NB4 (cell line): ENCODE results near the gene CCNYL1.
A peak's percentile ranks its signal among the peaks of the same experiment; 100 is the strongest.

Experiments
- DNase-seq: peaks from one replicate; pipeline ENCODE4 v3.0.0; 2010; ENCODE audit warnings: low read depth
- H3K4me3 ChIP-seq: one replicate; pipeline ENCODE4 v1.5.1; 2011; ENCODE audit warnings: mild to moderate bottlenecking, low read depth, low read length, moderate library complexity
- CTCF ChIP-seq: IDR thresholded peaks from one replicate; pipeline ENCODE4 v1.5.1; 2012; ENCODE audit warnings: low read depth, low read length
- MYC ChIP-seq: IDR thresholded peaks from 2 replicates; pipeline ENCODE4 v1.6.1; 2011; ENCODE audit warnings: low read depth, low read length
- POLR2A ChIP-seq: IDR thresholded peaks from 2 replicates; pipeline ENCODE4 v1.6.1; 2011; ENCODE audit warnings: mild to moderate bottlenecking; ENCODE audit not compliant: insufficient read length; ENCODE audit errors: extremely low read depth
- TF ChIP-seq, protein P1 (sequence below): IDR thresholded peaks from 2 replicates; pipeline ENCODE4 v1.6.1; 2011; ENCODE audit warnings: low read depth, low read length

Gene CCNYL1

GRCh38 chr2:207770602-207771404 lies 59.4 kb downstream of the CCNYL1 start:
- peak; percentile 86 for DNase-seq
- no peak for TF ChIP-seq CTCF
- TF ChIP-seq, protein P1, sequence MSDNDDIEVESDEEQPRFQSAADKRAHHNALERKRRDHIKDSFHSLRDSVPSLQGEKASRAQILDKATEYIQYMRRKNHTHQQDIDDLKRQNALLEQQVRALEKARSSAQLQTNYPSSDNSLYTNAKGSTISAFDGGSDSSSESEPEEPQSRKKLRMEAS: peak; percentile 27; the same call in 1 of the 2 replicates
- TF ChIP-seq MYC: peak; percentile 42; the same call in 1 of the 2 replicates
- no peak for TF ChIP-seq POLR2A
- H3K4me3 ChIP-seq: peak overlapping the region; percentile 72

DNA sequence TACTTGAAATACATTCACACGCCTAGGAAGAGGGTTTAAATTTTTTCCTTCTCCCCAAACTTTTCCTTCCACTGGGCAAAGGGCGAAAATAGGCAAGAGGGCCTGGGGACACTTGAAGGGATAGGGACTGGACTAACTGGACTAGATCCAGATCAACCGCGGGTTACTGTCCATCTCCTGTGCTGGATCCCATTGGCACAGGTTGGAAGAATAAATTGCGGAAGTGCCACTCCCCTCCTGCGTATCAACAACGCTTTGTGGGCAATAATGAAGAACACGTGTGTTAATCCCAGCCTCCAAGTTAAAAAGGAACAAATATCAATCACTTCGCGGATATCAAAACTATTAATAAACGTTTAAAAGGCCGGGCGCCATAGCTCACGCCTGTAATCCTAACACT lies 60.0 kb downstream of the CCNYL1 start:
- no peak overlapping the region for H3K4me3 ChIP-seq
- peak; percentile 26 for DNase-seq
- TF ChIP-seq, protein P1: no peak
- TF ChIP-seq CTCF (no peak), POLR2A (no peak), MYC (no peak)

- TF ChIP-seq CTCF: no peak
- TF ChIP-seq, protein P1: no peak
- TF ChIP-seq POLR2A: no peak
- no peak for TF ChIP-seq MYC
- no peak overlapping the region for H3K4me3 ChIP-seq
- no peak for DNase-seq
These were observed 60.8 kb downstream of the CCNYL1 start for GRCh38 chr2:207772081-207772843.

GRCh38 chr2:207772844-207773205 lies 61.4 kb downstream of the CCNYL1 start:
- H3K4me3 ChIP-seq: no peak overlapping the region
- TF ChIP-seq POLR2A (no peak), MYC (no peak)
- no peak for DNase-seq

DNA sequence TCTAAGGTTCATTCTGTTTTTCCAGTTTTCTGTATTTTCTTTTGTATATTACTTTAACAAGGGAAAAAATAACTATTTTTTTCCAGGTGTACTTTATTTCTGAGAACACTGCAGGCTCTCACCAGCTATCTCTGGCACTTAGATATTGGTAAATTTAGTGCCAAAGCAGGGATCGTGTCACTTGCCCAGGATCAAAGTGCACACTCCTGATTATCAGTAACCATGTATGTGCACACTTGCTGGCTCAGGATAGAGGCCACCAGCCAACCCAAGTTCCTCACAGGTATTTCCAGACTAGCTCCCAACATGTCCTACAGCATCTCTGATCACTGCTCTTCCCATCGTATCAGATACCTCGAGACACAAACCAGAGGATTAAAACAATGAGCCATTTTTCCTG lies 64.0 kb downstream of the CCNYL1 start:
- TF ChIP-seq CTCF (no peak), MYC (no peak), POLR2A (no peak)
- TF ChIP-seq, protein P1: no peak
- H3K4me3 ChIP-seq: no peak overlapping the region
- no peak for DNase-seq

DNA sequence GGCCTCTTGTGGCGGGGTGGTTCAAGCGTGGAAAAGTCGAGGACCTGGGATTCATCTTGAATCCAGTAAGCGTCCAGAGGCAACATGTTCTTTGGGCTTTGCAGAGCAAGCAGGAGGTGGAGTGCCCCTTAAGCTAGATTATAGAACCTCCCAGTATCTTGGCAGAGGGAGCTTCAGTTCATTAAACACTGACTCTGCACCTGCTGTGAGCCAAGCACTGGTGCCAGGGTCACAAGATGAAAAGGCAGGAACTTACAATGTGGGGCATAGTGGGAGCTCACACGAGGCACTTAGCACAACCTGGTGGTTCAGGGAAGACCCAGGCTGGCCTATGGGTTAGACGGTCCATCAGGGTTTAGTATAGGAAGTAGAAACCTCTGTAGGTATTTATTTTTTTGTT lies 65.7 kb downstream of the CCNYL1 start:
- DNase-seq: no peak
- TF ChIP-seq MYC (no peak), CTCF (no peak)
- TF ChIP-seq, protein P1: no peak

More for the DNA sequence above, 65.7 kb downstream of the CCNYL1 start:
- no peak overlapping the region for H3K4me3 ChIP-seq
